Measurements from ENCODE around the gene GPATCH8. TPM values are rescaled to one million over a fixed set of nuclear protein-coding genes. Genes with fewer than 3 reads are reported as not detected.
A peak's percentile ranks its signal among the peaks of the same experiment; 100 is the strongest.

GPATCH8 gene
- total RNA-seq, 6 experiments from 2014 or later, result 23.4 to 30.0 (median 27.1) TPM

- H3K27me3 Mint-ChIP-seq (ENCODE audit: insufficient read depth), result peaks cover 3% of the 10 kb centered on the region
- DNase-seq, result no peak
- H3K4me3 Mint-ChIP-seq, result no peak overlapping the region
- TF ChIP-seq CTCF (IDR thresholded peaks at IDR 0.05), result no peak
- H3K4me1 Mint-ChIP-seq (ENCODE audit: low read depth), result peaks cover 28% of the 10 kb centered on the region
- H3K9me3 Mint-ChIP-seq, result no peaks in the 10 kb centered on the region
- peaks cover 8% of the 10 kb centered on the region; the same call in 1 of the 2 replicates for H3K36me3 Mint-ChIP-seq (ENCODE audit: low read depth)
- no peak overlapping the region for H3K27ac Mint-ChIP-seq
Measured at GRCh38 chr17:44348988-44349364, 154.2 kb downstream of the GPATCH8 start.

GRCh38 chr17:44348234-44348987, 154.8 kb downstream of the GPATCH8 start:
- TF ChIP-seq CTCF (IDR thresholded peaks at IDR 0.05), result no peak
- Mint-ChIP-seq H3K9me3 (no peaks in the 10 kb centered on the region), H3K4me1 (ENCODE audit: low read depth) (peaks cover 28% of the 10 kb centered on the region), H3K27ac (peak overlapping the region; percentile 32; the same call in 1 of the 2 replicates), H3K4me3 (no peak overlapping the region), H3K36me3 (ENCODE audit: low read depth) (peaks cover 8% of the 10 kb centered on the region; the same call in 1 of the 2 replicates), H3K27me3 (ENCODE audit: insufficient read depth) (peaks cover 6% of the 10 kb centered on the region)
- DNase-seq, result peak; percentile 45

Other genes with a start within 250 kb of the GPATCH8 start
- not detected for gene SLC4A1, start 235.3 kb downstream of the GPATCH8 start, total RNA-seq (2021; fragmentation: NEBNext Ultra II Directional; extraction: Animal tissue kit (Norgen Biotek cat#: 25700))
- under 1 TPM in 1 of 6 experiments, not detected in 5; 0.17 TPM for gene RUNDC3A, start 194.8 kb downstream of the GPATCH8 start, total RNA-seq (2021; fragmentation: NEBNext Ultra II Directional; extraction: Animal tissue kit (Norgen Biotek cat#: 25700))
- gene SLC25A39, start 178.6 kb downstream of the GPATCH8 start, total RNA-seq (2021; fragmentation: NEBNext Ultra II Directional; extraction: Animal tissue kit (Norgen Biotek cat#: 25700)), result 100 to 1,000 TPM in 5 of 6 experiments, 10 to 100 TPM in 1; 94.8 to 116 (median 108) TPM
- gene GRN, start 158.1 kb downstream of the GPATCH8 start, total RNA-seq (2021; fragmentation: NEBNext Ultra II Directional; extraction: Animal tissue kit (Norgen Biotek cat#: 25700)), result 100 to 1,000 TPM; 186 to 249 (median 221) TPM
- 1 to 10 TPM; 1.6 to 1.9 (median 1.8) TPM for gene FAM171A2, start 139.6 kb downstream of the GPATCH8 start, total RNA-seq (2021; fragmentation: NEBNext Ultra II Directional; extraction: Animal tissue kit (Norgen Biotek cat#: 25700))
- gene ITGA2B, start 113.8 kb downstream of the GPATCH8 start, total RNA-seq (2021; fragmentation: NEBNext Ultra II Directional; extraction: Animal tissue kit (Norgen Biotek cat#: 25700)), result under 1 TPM in 2 of 6 experiments, not detected in 4; 0.18 to 0.19 TPM
- gene FZD2, start 54.1 kb upstream of the GPATCH8 start, total RNA-seq (2021; fragmentation: NEBNext Ultra II Directional; extraction: Animal tissue kit (Norgen Biotek cat#: 25700)), result 100 to 1,000 TPM in 1 of 6 experiments, 10 to 100 TPM in 5; 76.4 to 103 (median 92.8) TPM
- under 1 TPM in 2 of 6 experiments, not detected in 4; 0.09 to 0.14 TPM for gene MEIOC, start 153.1 kb upstream of the GPATCH8 start, total RNA-seq (2021; fragmentation: NEBNext Ultra II Directional; extraction: Animal tissue kit (Norgen Biotek cat#: 25700))
- 10 to 100 TPM; 29.4 to 33.3 (median 31.0) TPM for gene CCDC43, start 186.4 kb upstream of the GPATCH8 start, total RNA-seq (2021; fragmentation: NEBNext Ultra II Directional; extraction: Animal tissue kit (Norgen Biotek cat#: 25700))
- gene DBF4B, start 205.3 kb upstream of the GPATCH8 start, total RNA-seq (2021; fragmentation: NEBNext Ultra II Directional; extraction: Animal tissue kit (Norgen Biotek cat#: 25700)), result 10 to 100 TPM in 5 of 6 experiments, 1 to 10 TPM in 1; 5.5 to 11.9 (median 10.8) TPM

Measured in HFFc6 (cell line).